H1 (cell line): ENCODE measurements around the gene SMURF2. TPM values are rescaled to one million over a fixed set of nuclear protein-coding genes. Genes with fewer than 3 reads are reported as not detected.
"Not testable (repeated sequence)": the region's sequence is repeated elsewhere in the genome, so short reads cannot be mapped to it uniquely, and the experiment has no call there.

Experiments used
- CTCF ChIA-PET: fragments of 300-600 bp; sonication (Branson Sonifier 250); formaldehyde crosslinking; loops from one replicate; lab custom pipeline; 2021; ENCODE audit not compliant: partially characterized antibody; lab: Charles Lee
- POLR2A ChIA-PET: fragments of 300-600 bp; sonication (Branson Sonifier 250); formaldehyde crosslinking; loops from one replicate; lab custom pipeline; 2021; ENCODE audit warnings: inconsistent platforms; ENCODE audit not compliant: partially characterized antibody; lab: Charles Lee
- DNase-seq, 2 experiments: peaks; one replicate each; pipeline versions ENCODE4 v3.0.0 to v3.0.0-alpha.2; 2010 to 2022; ENCODE audit warnings: low spot score in 2 of 2, low read depth in 1 of 2, mixed read lengths in 1 of 2
- FAIRE-seq: peaks from 2 replicates; lab custom pipeline; 2011; peaks lifted over from hg19 to GRCh38; lab: Jason Lieb, UNC
- H2AFZ ChIP-seq: 2 replicates; pipeline ENCODE4 v1.8.1; 2012; ENCODE audit warnings: low read length, inconsistent platforms
- H2AK5ac ChIP-seq: 2 replicates; pipeline ENCODE4 v1.6.1; 2013; ENCODE audit warnings: low read depth, low read length
- H2BK120ac ChIP-seq: replicated peaks from 2 replicates; pipeline ENCODE3; 2013; ENCODE audit warnings: low read depth, low read length, inconsistent platforms
- H2BK12ac ChIP-seq: 2 replicates; pipeline ENCODE4 v1.6.1; 2013; ENCODE audit warnings: low read depth, low read length
- H2BK15ac ChIP-seq: 2 replicates; pipeline ENCODE4 v1.6.1; 2013; ENCODE audit warnings: low read length
- H2BK20ac ChIP-seq: 2 replicates; pipeline ENCODE4 v1.6.1; 2013; ENCODE audit warnings: low read length
- H2BK5ac ChIP-seq: 2 replicates; pipeline ENCODE4 v1.6.1; 2013; ENCODE audit warnings: low read depth, low read length
- H3K14ac ChIP-seq: 2 replicates; pipeline ENCODE4 v1.6.1; 2013; ENCODE audit warnings: inconsistent platforms; ENCODE audit not compliant: insufficient read length
- H3K18ac ChIP-seq: 2 replicates; pipeline ENCODE4 v1.6.1; 2013; ENCODE audit warnings: low read length; ENCODE audit errors: extremely low read depth
- H3K23ac ChIP-seq: 2 replicates; pipeline ENCODE4 v1.6.1; 2013; ENCODE audit warnings: inconsistent platforms; ENCODE audit not compliant: insufficient read length
- H3K23me2 ChIP-seq: 2 replicates; pipeline ENCODE4 v1.6.1; 2013; ENCODE audit warnings: low read depth, low read length
- H3K27ac ChIP-seq: 2 replicates; pipeline ENCODE4 v1.6.1; 2011; ENCODE audit warnings: low read depth, low read length, inconsistent platforms
- H3K27me3 ChIP-seq, 4 experiments: replicated peaks in 1 of 4; 1 replicate in 1 of 4; 2 replicates in 3 of 4; pipeline versions ENCODE4 v1.6.1 to v1.8.1; 2011 to 2013; ENCODE audit warnings: low read length in 3 of 4, mild to moderate bottlenecking in 3 of 4, inconsistent platforms in 2 of 4, mixed read lengths in 2 of 4, moderate library complexity in 1 of 4; ENCODE audit not compliant: control insufficient read depth in 3 of 4, insufficient read depth in 3 of 4; ENCODE audit errors: extremely low read depth in 1 of 4
- H3K36me3 ChIP-seq, 4 experiments: 2 replicates each; pipeline versions ENCODE4 v1.6.1 to v1.8.1; 2011 to 2013; ENCODE audit warnings: mild to moderate bottlenecking in 4 of 4, low read length in 3 of 4, moderate library complexity in 2 of 4, control low read depth in 1 of 4, inconsistent platforms in 1 of 4; ENCODE audit not compliant: insufficient read depth in 4 of 4, control insufficient read depth in 2 of 4
- H3K4ac ChIP-seq: replicated peaks from 2 replicates; pipeline ENCODE3; 2013; ENCODE audit warnings: low read length, low read depth, mixed read lengths, inconsistent platforms; ENCODE audit not compliant: insufficient read length
- H3K4me1 ChIP-seq, 4 experiments: replicated peaks in 1 of 4; 1 replicate in 1 of 4; 2 replicates in 3 of 4; pipeline versions ENCODE4 v1.6.1 to v1.8.1; 2011 to 2013; ENCODE audit warnings: low read length in 3 of 4, inconsistent platforms in 2 of 4, mixed read lengths in 1 of 4; ENCODE audit not compliant: insufficient read depth in 4 of 4, control insufficient read depth in 3 of 4
- H3K4me2 ChIP-seq, 2 experiments: 2 replicates each; pipeline versions ENCODE4 v1.6.1 to v1.8.1; 2011 to 2013; ENCODE audit warnings: low read depth in 2 of 2, low read length in 2 of 2, control low read depth in 1 of 2, inconsistent platforms in 1 of 2, mild to moderate bottlenecking in 1 of 2; ENCODE audit not compliant: insufficient read depth in 1 of 2
- H3K4me3 ChIP-seq, 4 experiments: fragments of 200-600, 300-600 bp in 1 of 4; sonication (generic), shearing (Covaris generic), sonication (Bioruptor Twin) in 1 of 4; 2 replicates each; pipeline versions ENCODE4 v1.5.1 to v1.8.1; 2011 to 2016; ENCODE audit warnings: low read length in 4 of 4, low read depth in 3 of 4, control low read depth in 2 of 4, inconsistent platforms in 2 of 4, mild to moderate bottlenecking in 2 of 4, mixed read lengths in 1 of 4, moderate library complexity in 1 of 4; ENCODE audit not compliant: insufficient read depth in 2 of 4; ENCODE audit errors: extremely low read depth in 1 of 4
- H3K56ac ChIP-seq: replicated peaks from 2 replicates; pipeline ENCODE3; 2013; ENCODE audit warnings: low read depth, mild to moderate bottlenecking, mixed read lengths, low read length, inconsistent platforms; ENCODE audit not compliant: insufficient read length
- H3K79me1 ChIP-seq: 2 replicates; pipeline ENCODE4 v1.6.1; 2013; ENCODE audit warnings: low read depth, low read length, control low read depth
- H3K79me2 ChIP-seq, 2 experiments: 2 replicates each; pipeline versions ENCODE4 v1.6.1 to v1.8.1; 2012 to 2013; ENCODE audit warnings: low read length in 2 of 2, mild to moderate bottlenecking in 2 of 2, inconsistent platforms in 1 of 2; ENCODE audit not compliant: insufficient read depth in 2 of 2, control insufficient read depth in 1 of 2
- H3K9ac ChIP-seq, 4 experiments: replicated peaks in 1 of 4; 1 replicate in 1 of 4; 2 replicates in 3 of 4; pipeline versions ENCODE4 v1.6.1 to v1.8.1; 2011 to 2013; ENCODE audit warnings: low read depth in 3 of 4, low read length in 3 of 4, control low read depth in 2 of 4, mild to moderate bottlenecking in 2 of 4, moderate library complexity in 2 of 4, inconsistent platforms in 1 of 4; ENCODE audit errors: extremely low read depth in 1 of 4
- H3K9me3 ChIP-seq, 2 experiments: 2 replicates each; pipeline versions ENCODE4 v1.6.1 to v1.8.1; 2012 to 2013; ENCODE audit warnings: mild to moderate bottlenecking in 2 of 2, moderate library complexity in 2 of 2, control low read depth in 1 of 2, inconsistent platforms in 1 of 2, low read depth in 1 of 2, low read length in 1 of 2, mixed read lengths in 1 of 2; ENCODE audit not compliant: insufficient read depth in 2 of 2
- H4K20me1 ChIP-seq, 2 experiments: replicated peaks in 1 of 2; 2 replicates each; pipeline versions ENCODE3 to v1.8.1; 2011 to 2013; ENCODE audit warnings: inconsistent platforms in 2 of 2, low read length in 2 of 2, mild to moderate bottlenecking in 1 of 2; ENCODE audit not compliant: insufficient read depth in 2 of 2, control insufficient read depth in 1 of 2
- H4K5ac ChIP-seq: 2 replicates; pipeline ENCODE4 v1.6.1; 2013; ENCODE audit warnings: low read length, low read depth, mixed read lengths, inconsistent platforms; ENCODE audit not compliant: insufficient read length
- H4K8ac ChIP-seq: 2 replicates; pipeline ENCODE4 v1.8.0; 2013; ENCODE audit warnings: mild to moderate bottlenecking, moderate library complexity, low read length, inconsistent platforms; ENCODE audit not compliant: insufficient read depth; ENCODE audit errors: extremely low read depth
- H4K91ac ChIP-seq: replicated peaks from 2 replicates; pipeline ENCODE3; 2013; ENCODE audit warnings: low read length, mixed read lengths, inconsistent platforms; ENCODE audit not compliant: insufficient read length
- WGBS, 2 experiments: shearing (Covaris generic) in 1 of 2; methylation state at CpG; one replicate each; pipeline versions ENCODE4 v1.1.6 to v1.1.7; 2013 to 2015; ENCODE audit warnings: low lambda C conversion rate in 2 of 2, mixed read lengths in 2 of 2, inconsistent platforms in 1 of 2, low coverage in 1 of 2, missing lambda C conversion rate in 1 of 2; ENCODE audit not compliant: insufficient replicate concordance in 2 of 2, insufficient coverage in 1 of 2, insufficient read length in 1 of 2; ENCODE audit errors: extremely low coverage in 1 of 2, missing lambda C conversion rate in 1 of 2; 5-methylcytosine and 5-hydroxymethylcytosine counted together
- polyA plus RNA-seq, 7 experiments: library from polyadenylated mRNA; depleted of rRNA in 3 of 7; stranded (reverse) in 5 of 7; unstranded in 2 of 7; fragments of >200 nt in 5 of 7; fragments of 200-250 nt in 2 of 7; gene quantifications; 1 replicate in 5 of 7; 2 replicates in 1 of 7; 4 replicates in 1 of 7; pipeline versions ENCODE4 v1.2.1 to v1.2.3, GENCODE V29; 2011 to 2013; ENCODE audit warnings: missing spikeins in 2 of 7, mixed read lengths in 2 of 7
- total RNA-seq: library from RNA; stranded (reverse); fragmentation: NEBNext Ultra II Directional; extraction: Animal tissue kit (Norgen Biotek cat#: 25700); gene quantifications from 2 replicates; pipeline ENCODE4 v1.2.1, GENCODE V29; 2021

The SMURF2 gene
- total and polyA plus RNA-seq, 2 of the 8 experiments (the other 6 are each of a cell fraction or from before 2014, with no cell fraction given) = 7.2 to 29.2 TPM

DNA sequence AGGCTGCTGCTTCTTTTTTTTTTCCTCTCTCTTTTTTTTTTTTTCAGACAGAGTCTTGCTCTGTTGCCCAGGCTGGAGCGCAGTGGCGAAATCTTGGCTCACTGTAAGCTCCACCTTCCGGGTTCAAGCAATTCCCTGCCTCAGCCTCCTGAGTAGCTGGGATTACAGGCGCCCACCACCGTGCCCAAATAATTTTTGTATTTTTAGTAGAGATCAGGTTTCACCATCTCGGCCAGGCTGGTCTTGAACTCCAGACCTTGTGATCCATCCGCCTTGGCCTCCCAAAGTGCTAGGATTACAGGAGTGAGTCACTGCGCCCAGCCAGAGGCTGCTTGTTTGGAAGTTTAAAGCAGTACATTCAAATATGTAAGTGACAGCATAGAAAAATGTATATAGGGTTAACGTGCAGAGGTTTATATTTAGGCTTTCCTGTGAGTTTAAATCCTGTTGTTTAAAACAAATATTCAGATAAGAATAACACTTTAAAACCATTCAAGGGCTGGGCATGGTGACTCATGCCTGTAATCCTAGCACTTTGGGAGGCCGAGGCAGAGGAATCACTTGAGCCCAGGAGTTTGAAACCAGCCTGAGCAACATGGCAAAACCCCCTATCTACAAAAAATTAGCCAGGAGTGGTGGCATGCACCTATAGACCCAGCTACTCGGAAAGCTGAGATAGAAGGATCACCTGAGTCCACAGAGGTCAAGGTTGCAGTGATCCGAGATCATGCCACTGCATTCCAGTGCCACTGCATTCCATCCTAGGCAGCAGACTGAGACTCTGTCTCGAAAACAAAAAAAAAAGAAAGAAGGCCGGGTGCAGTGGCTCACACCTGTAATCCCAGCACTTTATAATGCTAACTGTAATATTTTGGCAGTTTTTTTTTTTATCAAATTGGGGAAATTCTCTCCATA is 6.0 kb upstream of the SMURF2 start:
- not testable (repeated sequence) for H2BK12ac ChIP-seq, H3K4me3 ChIP-seq, H3K56ac ChIP-seq, H2BK15ac ChIP-seq, H3K27me3 ChIP-seq, H3K4me2 ChIP-seq, H3K23me2 ChIP-seq, FAIRE-seq, H4K8ac ChIP-seq, H3K9me3 ChIP-seq, H3K4ac ChIP-seq, H3K4me1 ChIP-seq, H3K27ac ChIP-seq, H3K14ac ChIP-seq, H3K79me1 ChIP-seq, H2AK5ac ChIP-seq, H3K23ac ChIP-seq, DNase-seq, H2AFZ ChIP-seq, H4K91ac ChIP-seq, H4K5ac ChIP-seq, H2BK20ac ChIP-seq, H3K79me2 ChIP-seq, H2BK120ac ChIP-seq, H2BK5ac ChIP-seq, H3K9ac ChIP-seq, H3K36me3 ChIP-seq, H3K18ac ChIP-seq, H4K20me1 ChIP-seq
- whole genome bisulfite sequencing, 2 experiments = 88% methylated on average over 13 of the region's 14 CpGs; no CpG with 5 or more reads in 1 of the 2 experiments
- CTCF ChIA-PET = interaction anchor here (1.2 kb wide), 1 partner anchor 19 kb away, joined by 5 read pairs; no protein-coding TSS in a partner anchor
- POLR2A ChIA-PET = interaction anchor here (2.4 kb wide), 1 partner anchor 162 kb away, joined by 8 read pairs; the partner anchor contains the start of genes CEP95 and DDX5
